ENCODE data around the gene NPIPB13. TPM values are rescaled to one million over a fixed set of nuclear protein-coding genes. Genes with fewer than 3 reads are reported as not detected.
"Not testable (repeated sequence)": the region's sequence is repeated elsewhere in the genome, so short reads cannot be mapped to it uniquely, and the experiment has no call there.

Gene NPIPB13
- total and polyA plus RNA-seq, 9 of the 15 experiments (the other 6 are each of a cell fraction or from before 2014, with no cell fraction given) = 0.31 to 10.1 (median 3.1) TPM

DNA sequence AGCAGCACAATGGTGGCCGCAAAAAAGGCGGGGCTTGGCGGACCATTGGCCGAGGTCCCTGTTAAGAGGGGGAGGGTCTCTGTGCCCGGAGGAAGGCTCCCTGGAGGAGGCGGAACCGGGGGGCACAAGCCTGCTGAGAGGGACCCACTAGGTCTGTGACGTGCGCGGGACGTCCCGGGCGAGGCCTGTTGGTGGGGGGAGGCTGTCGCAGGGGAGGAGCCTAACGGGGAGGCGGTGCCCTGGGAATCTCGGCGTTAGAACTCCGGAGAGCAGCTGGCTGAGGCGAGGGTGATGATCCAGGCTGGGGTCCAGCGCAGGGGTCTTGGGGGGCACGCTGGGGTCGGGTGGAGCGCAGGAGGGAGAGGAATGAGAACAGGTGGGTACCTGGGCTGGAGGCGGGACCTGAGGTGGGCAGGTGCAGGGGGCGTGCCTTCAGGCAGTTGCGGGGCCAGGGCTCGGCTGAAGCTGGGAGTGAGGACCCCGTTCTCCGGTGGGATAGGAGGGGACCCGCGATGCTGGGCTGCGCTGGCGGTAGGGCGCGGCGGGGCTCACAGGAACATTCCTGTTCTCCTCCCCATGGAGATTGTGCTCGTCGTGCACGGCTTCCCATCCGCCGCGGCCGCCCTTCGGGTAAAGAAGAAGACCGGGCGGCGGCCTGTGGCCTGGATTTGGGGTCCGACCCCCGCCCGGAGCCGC lies 42.6 kb downstream of the NPIPB13 start:
- H3K9me1 ChIP-seq (ENCODE audit: control insufficient read depth, insufficient read depth, low read length); H3K9me3 ChIP-seq (replicated peaks; ENCODE audit: control insufficient read depth, insufficient read depth, low read depth, low read length); H3K79me2 ChIP-seq (ENCODE audit: control insufficient read depth, insufficient read depth, low read length); DNase-seq (ENCODE audit: extremely low read depth in 1 of 4, low spot score in 3 of 4); H4K20me1 ChIP-seq (replicated peaks; ENCODE audit: control insufficient read depth, insufficient read depth, low read length); CTCF ChIA-PET (ENCODE audit: low intra/inter-chr PET ratio); H2AFZ ChIP-seq (ENCODE audit: low read depth, low read length); intact Hi-C loops (cut with micrococcal nuclease); H3K27ac ChIP-seq (ENCODE audit: extremely low read depth, low read depth, low read length); H3K4me1 ChIP-seq (replicated peaks in 1 of 2; ENCODE audit: control insufficient read depth in 2 of 2, insufficient read depth in 2 of 2, low read length in 2 of 2); H3K9ac ChIP-seq (ENCODE audit: insufficient read depth in 1 of 2, low read depth in 2 of 2, low read length in 2 of 2); H3K4me3 ChIP-seq; H3K36me3 ChIP-seq (ENCODE audit: control insufficient read depth, insufficient read depth, low read length); POLR2A ChIA-PET; H3K27me3 ChIP-seq (ENCODE audit: control insufficient read depth in 2 of 2, insufficient read depth in 2 of 2, low read length in 2 of 2); H3K4me2 ChIP-seq (ENCODE audit: insufficient read depth, low read length); FAIRE-seq; BruUV-seq (replicated peaks): not testable (repeated sequence)
- 5% methylated on average over 13 of the region's 52 CpGs for WGBS (ENCODE audit: insufficient coverage, low coverage, missing lambda C conversion rate)
- peak; percentile 78 for ATAC-seq
- in situ Hi-C loops (cut with MboI) = loop anchor here (25.0 kb wide), 4 partner anchors 432 to 1718 kb away; partner anchors contain the start of genes APOBR, CLN3, LAT and SULT1A1

DNA sequence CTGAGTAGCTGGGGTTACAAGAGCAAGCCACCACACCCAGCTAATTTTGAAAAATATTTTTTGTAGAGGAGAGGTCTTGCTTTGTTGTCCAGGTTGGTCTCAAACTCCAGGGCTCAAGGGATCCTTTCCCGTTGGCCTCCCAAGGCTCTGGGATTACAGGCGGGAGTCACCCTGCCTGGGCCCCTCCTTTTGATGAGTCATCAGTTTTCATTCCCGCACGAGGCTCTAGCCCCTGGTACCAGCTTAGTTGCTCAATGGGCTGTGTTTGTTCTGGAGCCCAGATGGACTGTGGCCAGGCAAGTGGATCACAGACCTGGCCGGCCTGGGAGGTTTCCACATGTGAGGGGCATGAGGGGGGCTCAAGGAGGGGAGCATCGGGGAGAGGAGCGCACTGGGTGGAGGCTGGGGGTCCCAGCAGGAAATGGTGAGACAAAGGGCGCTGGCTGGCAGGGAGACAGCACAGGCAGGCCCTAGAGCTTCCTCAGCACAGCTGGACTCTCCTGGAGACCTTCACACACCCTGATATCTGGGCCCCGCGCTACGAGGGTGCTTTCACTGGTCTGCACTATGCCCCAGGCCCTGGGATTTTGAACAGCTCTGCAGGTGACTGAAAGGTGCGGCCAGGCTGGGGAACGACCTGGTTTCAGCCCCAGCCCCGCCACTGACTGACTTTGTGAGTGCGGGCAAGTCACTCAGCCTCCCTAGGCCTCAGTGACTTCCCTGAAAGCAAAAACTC lies 48.5 kb downstream of the NPIPB13 start:
- H3K27me3 ChIP-seq (ENCODE audit: control insufficient read depth in 2 of 2, insufficient read depth in 2 of 2, low read length in 2 of 2); H4K20me1 ChIP-seq (replicated peaks; ENCODE audit: control insufficient read depth, insufficient read depth, low read length); H3K36me3 ChIP-seq (ENCODE audit: control insufficient read depth, insufficient read depth, low read length); BruUV-seq (replicated peaks); POLR2A ChIA-PET; H3K27ac ChIP-seq (ENCODE audit: extremely low read depth, low read depth, low read length); H2AFZ ChIP-seq (ENCODE audit: low read depth, low read length); H3K4me2 ChIP-seq (ENCODE audit: insufficient read depth, low read length); H3K9me3 ChIP-seq (replicated peaks; ENCODE audit: control insufficient read depth, insufficient read depth, low read depth, low read length); DNase-seq (ENCODE audit: extremely low read depth in 1 of 4, low spot score in 3 of 4); H3K79me2 ChIP-seq (ENCODE audit: control insufficient read depth, insufficient read depth, low read length); intact Hi-C loops (cut with micrococcal nuclease); H3K4me3 ChIP-seq; H3K9ac ChIP-seq (ENCODE audit: insufficient read depth in 1 of 2, low read depth in 2 of 2, low read length in 2 of 2); H3K9me1 ChIP-seq (ENCODE audit: control insufficient read depth, insufficient read depth, low read length); H3K4me1 ChIP-seq (replicated peaks in 1 of 2; ENCODE audit: control insufficient read depth in 2 of 2, insufficient read depth in 2 of 2, low read length in 2 of 2); CTCF ChIA-PET (ENCODE audit: low intra/inter-chr PET ratio): not testable (repeated sequence)
- in situ Hi-C loops (cut with MboI) = loop anchor here (10.0 to 25.0 kb wide), 5 partner anchors 205 to 1712 kb away; partner anchors contain the start of genes APOBR, CLN3, LAT and SULT1A1
- no CpG with 5 or more reads among the region's 15 CpGs for WGBS (ENCODE audit: insufficient coverage, low coverage, missing lambda C conversion rate)
- FAIRE-seq (peak; percentile 84), ATAC-seq (peak; percentile 77)

DNA sequence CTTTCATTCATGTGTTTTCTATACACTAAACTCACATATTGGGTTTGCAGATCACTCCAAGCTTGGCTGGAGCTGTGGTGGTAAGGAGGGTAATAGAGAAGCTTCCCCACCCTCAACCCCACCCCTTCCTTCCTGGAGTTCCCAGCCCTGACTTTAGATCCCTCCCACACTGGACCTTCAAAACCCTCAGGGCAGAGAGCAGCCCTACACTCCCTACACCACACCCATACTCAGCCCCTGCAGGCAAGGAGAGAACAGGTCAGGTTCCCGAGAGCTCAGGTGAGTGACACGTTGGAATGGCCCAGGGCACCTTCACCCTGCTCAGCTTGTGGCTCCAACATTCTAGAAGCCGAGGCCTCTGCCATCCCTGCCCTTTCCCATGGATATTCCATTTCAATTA lies 49.2 kb downstream of the NPIPB13 start, which contains the start of gene SULT1A3:
Gene SULT1A3 (plus strand): TSS at position 207 of the 400 bp plus-strand sequence. CDS start 1,474 bp downstream, outside the sequence.
- WGBS (ENCODE audit: insufficient coverage, low coverage, missing lambda C conversion rate) = no CpG with 5 or more reads among the region's 3 CpGs
- H3K79me2 ChIP-seq (ENCODE audit: control insufficient read depth, insufficient read depth, low read length); H3K27me3 ChIP-seq (ENCODE audit: control insufficient read depth in 2 of 2, insufficient read depth in 2 of 2, low read length in 2 of 2); H3K36me3 ChIP-seq (ENCODE audit: control insufficient read depth, insufficient read depth, low read length); BruUV-seq (replicated peaks); intact Hi-C loops (cut with micrococcal nuclease); H3K4me2 ChIP-seq (ENCODE audit: insufficient read depth, low read length); H3K9me3 ChIP-seq (replicated peaks; ENCODE audit: control insufficient read depth, insufficient read depth, low read depth, low read length); H3K4me3 ChIP-seq; H2AFZ ChIP-seq (ENCODE audit: low read depth, low read length); H3K9me1 ChIP-seq (ENCODE audit: control insufficient read depth, insufficient read depth, low read length); DNase-seq (ENCODE audit: extremely low read depth in 1 of 4, low spot score in 3 of 4); H3K4me1 ChIP-seq (replicated peaks in 1 of 2; ENCODE audit: control insufficient read depth in 2 of 2, insufficient read depth in 2 of 2, low read length in 2 of 2); H4K20me1 ChIP-seq (replicated peaks; ENCODE audit: control insufficient read depth, insufficient read depth, low read length); H3K27ac ChIP-seq (ENCODE audit: extremely low read depth, low read depth, low read length); H3K9ac ChIP-seq (ENCODE audit: insufficient read depth in 1 of 2, low read depth in 2 of 2, low read length in 2 of 2); CTCF ChIA-PET (ENCODE audit: low intra/inter-chr PET ratio); FAIRE-seq; POLR2A ChIA-PET: not testable (repeated sequence)
- in situ Hi-C loops (cut with MboI) = loop anchor here (10.0 kb wide), 1 partner anchor 206 kb away; the partner anchor contains the start of gene ZNF771
- peak; percentile 66 for ATAC-seq

Data from K562 (cell line).